ENCODE data around the gene LRMDA.

GRCh38 chr10:76119515-76119914 lies 688.1 kb downstream of the LRMDA start:
- TF ChIP-seq CTCF (IDR thresholded peaks at IDR 0.05; ENCODE audit: insufficient read depth, low read length, poor library complexity, severe bottlenecking) (no peak), EZH2phosphoT487 (conservative IDR thresholded peaks at IDR 0.05; ENCODE audit: low read length) (no peak)

Measured in SU-DHL-6 (cell line).